Stomach (tissue), 9 donors: ENCODE data around the gene GNA15. TPM values are rescaled to one million over a fixed set of nuclear protein-coding genes. Genes with fewer than 3 reads are reported as not detected.

Experiments
- DNase-seq, 2 donors: peaks; one replicate each; pipeline versions ENCODE4 v3.0.0 to v3.0.0-alpha.2; 2013 to 2019
- H3K27ac ChIP-seq, 5 donors: fragments of 200-600 bp in 4 of 5; sonication (generic) in 4 of 5; one replicate each; pipeline ENCODE4 v1.5.1; 2013 to 2019; ENCODE audit warnings: mild to moderate bottlenecking in 1 of 5, moderate library complexity in 1 of 5
- H3K27me3 ChIP-seq, 3 donors: fragments of 200-600 bp; sonication (generic); one replicate each; pipeline ENCODE4 v1.5.1; 2017 to 2019; ENCODE audit warnings: mixed run types in 1 of 3
- H3K36me3 ChIP-seq, 4 donors: fragments of 200-600 bp; sonication (generic); 1 replicate in 3 of 4; 2 replicates in 1 of 4; pipeline ENCODE4 v1.5.1; 2016 to 2019
- H3K4me1 ChIP-seq, 4 donors: fragments of 200-600 bp; sonication (generic); one replicate each; pipeline ENCODE4 v1.5.1; 2016 to 2019
- H3K4me3 ChIP-seq, 4 donors: fragments of 200-600 bp; sonication (generic) in 3 of 4; one replicate each; pipeline ENCODE4 v1.5.1; 2016 to 2019; ENCODE audit warnings: mild to moderate bottlenecking in 1 of 4
- H3K9me3 ChIP-seq, 4 donors: fragments of 200-600 bp; sonication (generic); one replicate each; pipeline ENCODE4 v1.5.1; 2016 to 2019
- CTCF ChIP-seq, 7 experiments: fragments of 450-650 bp in 4 of 7; fragments of 200-600 bp in 3 of 7; sonication (generic) in 3 of 7; IDR thresholded peaks; one replicate each; pipeline ENCODE4 v1.5.1; 2016 to 2019; ENCODE audit warnings: antibody characterized with exemption in 7 of 7, control low read depth in 2 of 7, mild to moderate bottlenecking in 1 of 7
- EP300 ChIP-seq: sonication (generic); formaldehyde crosslinking; IDR thresholded peaks from one replicate; pipeline ENCODE4 v1.6.1; 2017; ENCODE audit warnings: antibody characterized with exemption
- POLR2A ChIP-seq, 4 donors: fragments of 450-650 bp; IDR thresholded peaks; one replicate each; pipeline ENCODE4 v1.6.1; 2016; ENCODE audit warnings: antibody characterized with exemption in 4 of 4, control low read depth in 2 of 4, mild to moderate bottlenecking in 1 of 4, moderate library complexity in 1 of 4
- POLR2AphosphoS5 ChIP-seq, 3 donors: sonication (generic); formaldehyde crosslinking; IDR thresholded peaks; one replicate each; pipeline ENCODE4 v1.6.1; 2016; ENCODE audit warnings: antibody characterized with exemption in 3 of 3
- WGBS, 5 donors: extraction: QIAGEN DNeasy Blood & Tissue Kit in 3 of 5; methylation state at CpG; one replicate each; pipeline versions ENCODE4 v1.1.5 to v1.1.7; 2013 to 2018; 5-methylcytosine and 5-hydroxymethylcytosine counted together
- intact Hi-C: fragments of 100-400 bp; cut with DNase I; formaldehyde crosslinking; loops from one replicate; pipeline ENCODE4 v1.15.1; 2023; ENCODE audit warnings: low total_unique reads
- polyA plus RNA-seq, 3 donors: library from polyadenylated mRNA; stranded (reverse); fragments of 200-250 nt; gene quantifications; one replicate each; pipeline ENCODE4 v1.2.3, GENCODE V29; 2013
- total RNA-seq, 5 donors: library from RNA; depleted of rRNA; stranded (reverse); fragments of >200 nt; gene quantifications; one replicate each; pipeline versions ENCODE4 v1.1.0 to v1.2.3, GENCODE V29; 2014 to 2016
- donor health status: healthy with polysubstance abuse.
- donor health status: Bipolar disorder and iron deficiency.
- donor health status: healthy.

GNA15 gene
- total and polyA plus RNA-seq, 8 donors, result 0.45 to 15.1 (median 4.8) TPM; not detected in 2

- 87 to 92% (median 90%) methylated on average over 40 to 59 of the region's 59 CpGs for WGBS, 5 donors
- H3K36me3 ChIP-seq, result peaks cover 21 to 86% (median 77%) of the 10 kb centered on the region in 4 donors
- no peak overlapping the region for H3K4me3 ChIP-seq
- intact Hi-C loops, result no loop called here
- H3K27me3 ChIP-seq, result no peaks in the 10 kb centered on the region
- H3K9me3 ChIP-seq, result no peaks in the 10 kb centered on the region
- H3K27ac ChIP-seq, result no peak overlapping the region
- H3K4me1 ChIP-seq, result peaks cover 0 to 11% (median 8%) of the 10 kb centered on the region in 4 donors
- TF ChIP-seq POLR2A (IDR thresholded peaks at IDR 0.05), result no peak
- DNase-seq, result no peak
These were observed 22.5 kb upstream of the GNA15 start for GRCh38 chr19:3113100-3114017.

- no peak for TF ChIP-seq POLR2A (IDR thresholded peaks at IDR 0.05)
- no peak for TF ChIP-seq CTCF (IDR thresholded peaks at IDR 0.05)
- TF ChIP-seq EP300, result no peak
- TF ChIP-seq POLR2AphosphoS5 (IDR thresholded peaks at IDR 0.05), result no peak
- no peak for DNase-seq
- intact Hi-C loops, result no loop called here
- H3K4me3 ChIP-seq, result no peak overlapping the region
- H3K27ac ChIP-seq, result no peak overlapping the region
- H3K27me3 ChIP-seq, result no peaks in the 10 kb centered on the region
- WGBS, 5 donors, result 83 to 88% (median 84%) methylated on average over 24 to 31 of the region's 31 CpGs
- no peaks in the 10 kb centered on the region for H3K9me3 ChIP-seq
- H3K4me1 ChIP-seq, result peaks cover 0 to 3% (median 0%) of the 10 kb centered on the region in 4 donors
- peaks cover 24 to 94% (median 85%) of the 10 kb centered on the region in 4 donors for H3K36me3 ChIP-seq
These were observed 21.7 kb upstream of the GNA15 start for GRCh38 chr19:3114018-3114726.

- H3K36me3 ChIP-seq, result peaks cover 28 to 99% (median 92%) of the 10 kb centered on the region in 4 donors
- WGBS, 5 donors, result 92 to 96% (median 94%) methylated on average over 28 to 29 of the region's 29 CpGs
These were observed 21.0 kb upstream of the GNA15 start for GRCh38 chr19:3114811-3115210.

GRCh38 chr19:3115411-3115810 lies 20.4 kb upstream of the GNA15 start:
- Histone ChIP-seq H3K4me3 (no peak overlapping the region), H3K27ac (no peak overlapping the region), H3K27me3 (no peaks in the 10 kb centered on the region), H3K36me3 (peaks cover 28 to 99% (median 93%) of the 10 kb centered on the region in 4 donors), H3K9me3 (no peaks in the 10 kb centered on the region), H3K4me1 (no peaks in the 10 kb centered on the region)
- DNase-seq, result no peak
- no peak for TF ChIP-seq POLR2A (IDR thresholded peaks at IDR 0.05)
- TF ChIP-seq POLR2AphosphoS5 (IDR thresholded peaks at IDR 0.05), result no peak
- TF ChIP-seq CTCF (IDR thresholded peaks at IDR 0.05), result no peak
- no peak for TF ChIP-seq EP300
- intact Hi-C loops, result no loop called here
- WGBS, 5 donors, result 64 to 80% (median 74%) methylated on average over 10 to 12 of the region's 12 CpGs

More at GRCh38 chr19:3114811-3115210, 21.0 kb upstream of the GNA15 start:
- intact Hi-C loops, result no loop called here
- Histone ChIP-seq H3K4me1 (no peaks in the 10 kb centered on the region), H3K27me3 (no peaks in the 10 kb centered on the region), H3K9me3 (no peaks in the 10 kb centered on the region), H3K27ac (no peak overlapping the region), H3K4me3 (no peak overlapping the region)
- no peak for DNase-seq
- TF ChIP-seq CTCF (IDR thresholded peaks at IDR 0.05), result no peak
- no peak for TF ChIP-seq POLR2AphosphoS5 (IDR thresholded peaks at IDR 0.05)
- TF ChIP-seq EP300, result no peak
- TF ChIP-seq POLR2A (IDR thresholded peaks at IDR 0.05), result no peak
